Pancreas (tissue), 10 donors: Measurements from ENCODE around the gene RPL9. TPM values are rescaled to one million over a fixed set of nuclear protein-coding genes. Genes with fewer than 3 reads are reported as not detected.
A peak's percentile ranks its signal among the peaks of the same experiment; 100 is the strongest.

ENCODE experiments used
- ATAC-seq, 4 donors: fragments of 200-7000 bp; cut with Tn5 transposase; one replicate each; pipeline versions ENCODE4 v1.8.0 to v1.9.1; 2020; ENCODE audit warnings: mild to moderate bottlenecking in 4 of 4, moderate library complexity in 4 of 4
- DNase-seq, 6 donors: peaks; one replicate each; pipeline ENCODE4 v3.0.0-alpha.2; 2020
- FAIRE-seq: peaks from 2 replicates; lab custom pipeline; 2012; peaks lifted over from hg19 to GRCh38; lab: Jason Lieb, UNC
- H3K27ac ChIP-seq, 4 donors: fragments of 200-600 bp; sonication (generic); 1 replicate in 3 of 4; 2 replicates in 1 of 4; pipeline versions ENCODE4 v1.5.0 to v1.8.0; 2020
- H3K27me3 ChIP-seq, 4 donors: fragments of 200-600 bp; one replicate each; pipeline ENCODE4 v1.8.0; 2021
- H3K36me3 ChIP-seq, 3 donors: fragments of 200-600 bp; sonication (generic) in 1 of 3; one replicate each; pipeline versions ENCODE4 v1.5.0 to v1.8.0; 2020 to 2021
- H3K4me1 ChIP-seq, 3 donors: fragments of 200-600 bp; one replicate each; pipeline ENCODE4 v1.8.0; 2021
- H3K4me3 ChIP-seq, 4 donors: fragments of 200-600 bp; sonication (generic) in 2 of 4; one replicate each; pipeline versions ENCODE4 v1.5.0 to v1.8.0; 2020 to 2021
- H3K9me3 ChIP-seq, 4 donors: fragments of 200-600 bp; one replicate each; pipeline ENCODE4 v1.8.0; 2021
- CTCF ChIP-seq, 4 donors: fragments of 200-600 bp; sonication (generic) in 3 of 4; IDR thresholded peaks; one replicate each; pipeline versions ENCODE4 v1.5.0 to v1.8.0; 2021; ENCODE audit warnings: antibody characterized with exemption in 4 of 4
- WGBS, 2 donors: extraction: QIAGEN DNeasy Blood & Tissue Kit; methylation state at CpG; one replicate each; pipeline ENCODE4 v1.1.7; 2013; 5-methylcytosine and 5-hydroxymethylcytosine counted together
- intact Hi-C, 3 donors: fragments of 100-400 bp; cut with DNase I; formaldehyde crosslinking; loops; one replicate each; pipeline versions ENCODE4 v1.11.1 to v1.14.2; 2022
- polyA plus RNA-seq, 2 donors: library from polyadenylated mRNA; stranded (reverse); fragments of 200-250 nt; gene quantifications; one replicate each; pipeline ENCODE4 v1.2.3, GENCODE V29; 2013
- total RNA-seq, 6 donors: library from RNA; stranded (reverse); fragmentation: NEBNext Ultra II Directional in 4 of 6; extraction: Animal tissue kit (Norgen Biotek cat#: 25700) in 4 of 6; gene quantifications; one replicate each; pipeline versions ENCODE4 v1.2.1 to v1.2.4, GENCODE V29; 2021 to 2023
- donor health status: healthy with polysubstance abuse.
- donor health status: DM: no; HTN: no; CAD: no; lungs with moderate emphysema.
- donor health status: DM: no; HTN: no; CAD: no.
- donor health status: control.
- donor health status: control.
- donor health status: Bipolar disorder and iron deficiency.
- donor health status: DM: yes; HTN: yes; CAD: no.
- donor health status: DM: no; HTN: no; CAD: no.
- donor health status: DM: no; HTN: no; CAD: no.
- donor health status: DM: yes; HTN: yes; CAD: no.

Gene RPL9
- total and polyA plus RNA-seq, 8 donors: 952 to 2,346 (median 1,219) TPM

GRCh38 chr4:39486221-39486804, 27.6 kb upstream of the RPL9 start:
- Histone ChIP-seq H3K27me3 (no peaks in the 10 kb centered on the region), H3K4me1 (no peaks in the 10 kb centered on the region), H3K36me3 (no peaks in the 10 kb centered on the region), H3K9me3 (no peaks in the 10 kb centered on the region), H3K4me3 (no peak overlapping the region), H3K27ac (no peak overlapping the region)
- intact Hi-C loops: no loop called here
- FAIRE-seq: no peak
- no peak for TF ChIP-seq CTCF (IDR thresholded peaks at IDR 0.05)
- ATAC-seq: no peak
- 82% methylated on average over 10 of the region's 10 CpGs for WGBS, 2 donors
- DNase-seq: no peak

GRCh38 chr4:39484582-39485272, 26.0 kb upstream of the RPL9 start:
- no peaks in the 10 kb centered on the region for H3K27me3 ChIP-seq
- ATAC-seq (no peak), DNase-seq (no peak), FAIRE-seq (no peak)
- no peaks in the 10 kb centered on the region for H3K4me1 ChIP-seq
- TF ChIP-seq CTCF (IDR thresholded peaks at IDR 0.05): no peak
- 76 to 84% methylated on average over 6 of the region's 6 CpGs for WGBS, 2 donors
- intact Hi-C loops: no loop called here
- no peaks in the 10 kb centered on the region for H3K9me3 ChIP-seq
- no peaks in the 10 kb centered on the region for H3K36me3 ChIP-seq
- H3K4me3 ChIP-seq: no peak overlapping the region
- no peak overlapping the region for H3K27ac ChIP-seq

GRCh38 chr4:39480902-39481695, 22.4 kb upstream of the RPL9 start:
- Histone ChIP-seq H3K36me3 (peaks cover 0 to 9% (median 0%) of the 10 kb centered on the region in 3 donors), H3K9me3 (no peaks in the 10 kb centered on the region), H3K27ac (no peak overlapping the region), H3K27me3 (no peaks in the 10 kb centered on the region), H3K4me3 (no peak overlapping the region), H3K4me1 (no peaks in the 10 kb centered on the region)
- intact Hi-C loops: no loop called here
- no peak for TF ChIP-seq CTCF (IDR thresholded peaks at IDR 0.05)
- FAIRE-seq (no peak), ATAC-seq (peak in 1 of 4 donors; percentile 29), DNase-seq (no peak)
- 80 to 84% methylated on average over 21 of the region's 21 CpGs for WGBS, 2 donors

GRCh38 chr4:39480251-39480650, 21.5 kb upstream of the RPL9 start:
- DNase-seq (no peak), FAIRE-seq (no peak), ATAC-seq (no peak)
- H3K36me3 ChIP-seq: peaks cover 0 to 9% (median 0%) of the 10 kb centered on the region in 3 donors
- TF ChIP-seq CTCF (IDR thresholded peaks at IDR 0.05): no peak
- H3K27me3 ChIP-seq: no peaks in the 10 kb centered on the region
- H3K4me1 ChIP-seq: no peaks in the 10 kb centered on the region
- WGBS, 2 donors: 94% methylated on average over 27 of the region's 27 CpGs
- no peak overlapping the region for H3K27ac ChIP-seq
- intact Hi-C loops: no loop called here
- no peaks in the 10 kb centered on the region for H3K9me3 ChIP-seq
- H3K4me3 ChIP-seq: no peak overlapping the region
